Thyroid gland (tissue), 4 donors: ENCODE data around the gene BABAM1.

Experiments
- CTCF ChIP-seq, 6 experiments: fragments of 200-600 bp in 3 of 6; fragments of 450-650 bp in 3 of 6; sonication (generic) in 3 of 6; IDR thresholded peaks; one replicate each; pipeline ENCODE4 v1.5.1; 2016 to 2019; ENCODE audit warnings: antibody characterized with exemption in 6 of 6, mild to moderate bottlenecking in 2 of 6, inconsistent platforms in 1 of 6, moderate library complexity in 1 of 6
- POLR2A ChIP-seq, 2 donors: fragments of 450-650 bp; IDR thresholded peaks; one replicate each; pipeline ENCODE4 v1.6.1; 2017; ENCODE audit warnings: antibody characterized with exemption in 2 of 2, mild to moderate bottlenecking in 2 of 2, moderate library complexity in 1 of 2

DNA sequence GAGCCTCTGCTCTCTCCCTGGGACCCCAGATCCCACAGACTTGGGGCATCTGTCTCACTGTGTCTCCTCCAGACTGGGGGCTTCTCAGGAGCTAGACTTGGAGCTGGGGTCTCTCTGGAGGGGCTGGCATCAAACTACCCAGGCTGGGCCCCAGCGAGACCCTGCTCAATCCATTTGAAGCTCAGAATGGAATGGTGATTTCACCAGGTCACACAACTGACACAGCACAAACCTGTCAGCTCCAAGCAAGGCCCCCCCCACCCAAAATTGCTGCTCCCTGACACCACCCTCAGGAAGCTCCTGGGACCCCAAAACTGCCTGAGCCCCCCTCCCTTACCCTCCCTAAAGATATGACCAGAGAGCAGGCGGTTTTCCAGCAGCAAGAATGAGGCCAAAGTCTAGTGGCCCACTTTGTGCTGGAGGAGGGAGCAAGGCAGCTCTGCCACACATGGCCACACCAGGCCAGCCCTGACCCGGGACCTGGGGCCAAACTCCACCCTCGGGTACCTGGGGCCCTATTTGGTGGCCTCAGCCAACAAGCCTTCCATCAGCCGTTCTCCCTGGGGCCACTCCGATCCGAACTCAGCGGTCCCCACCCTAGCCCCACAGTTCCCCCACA lies 23.9 kb upstream of the BABAM1 start:
- TF ChIP-seq CTCF (IDR thresholded peaks at IDR 0.05) = peak in 1 of 6 experiments; percentile 5
- no peak for TF ChIP-seq POLR2A (IDR thresholded peaks at IDR 0.05)
